Neuronal stem cell (in vitro differentiated cells): Measurements from ENCODE around the gene KIF1A.
"Not testable (repeated sequence)": the region's sequence is repeated elsewhere in the genome, so short reads cannot be mapped to it uniquely, and the experiment has no call there.

ENCODE experiments used
- DNase-seq: peaks from one replicate; pipeline ENCODE4 v3.0.0-alpha.2; 2013; ENCODE audit warnings: low spot score
- H2AFZ ChIP-seq: one replicate; pipeline ENCODE4 v1.6.1; 2013; ENCODE audit warnings: mild to moderate bottlenecking, low read length, inconsistent platforms
- H2AK5ac ChIP-seq: 2 replicates; pipeline ENCODE4 v1.6.1; 2013; ENCODE audit warnings: low read depth, mild to moderate bottlenecking, inconsistent platforms, low read length, moderate library complexity, mixed read lengths
- H2BK120ac ChIP-seq: 2 replicates; pipeline ENCODE4 v1.6.1; 2013; ENCODE audit warnings: low read depth, mild to moderate bottlenecking, inconsistent platforms, low read length, moderate library complexity, mixed read lengths
- H2BK12ac ChIP-seq: one replicate; pipeline ENCODE4 v1.6.1; 2013; ENCODE audit warnings: low read length, inconsistent platforms
- H2BK15ac ChIP-seq: 2 replicates; pipeline ENCODE4 v1.6.1; 2013; ENCODE audit warnings: mild to moderate bottlenecking, low read length, inconsistent platforms, mixed read lengths
- H2BK5ac ChIP-seq: one replicate; pipeline ENCODE4 v1.6.1; 2013; ENCODE audit warnings: inconsistent platforms, mild to moderate bottlenecking, low read length, moderate library complexity
- H3K14ac ChIP-seq: one replicate; pipeline ENCODE4 v1.6.1; 2013; ENCODE audit warnings: low read length, inconsistent platforms
- H3K18ac ChIP-seq: 2 replicates; pipeline ENCODE4 v1.6.1; 2013; ENCODE audit warnings: low read length, inconsistent platforms
- H3K23ac ChIP-seq: 2 replicates; pipeline ENCODE4 v1.6.1; 2013; ENCODE audit warnings: low read depth, mild to moderate bottlenecking, mixed read lengths, low read length, inconsistent platforms; ENCODE audit not compliant: poor library complexity
- H3K27ac ChIP-seq: replicated peaks from 3 replicates; pipeline ENCODE4 v1.5.1; 2013; ENCODE audit warnings: low read length, inconsistent platforms
- H3K27me3 ChIP-seq, 3 experiments: 2 replicates each; pipeline ENCODE4 v1.6.1; 2013; ENCODE audit warnings: low read length in 3 of 3, mild to moderate bottlenecking in 2 of 3, inconsistent platforms in 1 of 3, low read depth in 1 of 3, mixed read lengths in 1 of 3, moderate library complexity in 1 of 3; ENCODE audit not compliant: control insufficient read depth in 3 of 3, insufficient read depth in 3 of 3
- H3K36me3 ChIP-seq, 2 donors: replicated peaks in 1 of 2; 2 replicates each; pipeline ENCODE4 v1.6.1; 2013; ENCODE audit warnings: low read length in 2 of 2; ENCODE audit not compliant: control insufficient read depth in 2 of 2, insufficient read depth in 2 of 2
- H3K4ac ChIP-seq: 2 replicates; pipeline ENCODE4 v1.6.1; 2013; ENCODE audit warnings: inconsistent platforms, mild to moderate bottlenecking, low read length, moderate library complexity
- H3K4me1 ChIP-seq, 2 donors: 1 replicate in 1 of 2; 2 replicates in 1 of 2; pipeline ENCODE4 v1.6.1; 2013; ENCODE audit warnings: low read length in 2 of 2, low read depth in 1 of 2; ENCODE audit not compliant: control insufficient read depth in 2 of 2, insufficient read depth in 1 of 2
- H3K4me2 ChIP-seq: one replicate; pipeline ENCODE4 v1.6.1; 2013; ENCODE audit warnings: mild to moderate bottlenecking, low read length, inconsistent platforms; ENCODE audit not compliant: insufficient read depth, poor library complexity, severe bottlenecking
- H3K4me3 ChIP-seq, 2 donors: 2 replicates each; pipeline ENCODE4 v1.5.1; 2013; ENCODE audit warnings: low read length in 2 of 2, mild to moderate bottlenecking in 2 of 2, inconsistent platforms in 1 of 2, moderate library complexity in 1 of 2
- H3K79me1 ChIP-seq: one replicate; pipeline ENCODE4 v1.6.1; 2013; ENCODE audit warnings: low read depth, mild to moderate bottlenecking, inconsistent platforms, low read length, moderate library complexity
- H3K9ac ChIP-seq: one replicate; pipeline ENCODE4 v1.6.1; 2013; ENCODE audit warnings: mild to moderate bottlenecking, low read depth, low read length, inconsistent platforms; ENCODE audit not compliant: poor library complexity
- H3K9me3 ChIP-seq, 2 donors: replicated peaks in 1 of 2; 2 replicates each; pipeline versions ENCODE3 to v1.6.1; 2013; ENCODE audit warnings: low read length in 2 of 2, mild to moderate bottlenecking in 2 of 2, inconsistent platforms in 1 of 2, low read depth in 1 of 2, mixed read lengths in 1 of 2, moderate library complexity in 1 of 2; ENCODE audit not compliant: control insufficient read depth in 2 of 2, insufficient read depth in 1 of 2
- H4K8ac ChIP-seq: one replicate; pipeline ENCODE4 v1.6.1; 2013; ENCODE audit warnings: low read depth, mild to moderate bottlenecking, inconsistent platforms, low read length, moderate library complexity
- H4K91ac ChIP-seq: one replicate; pipeline ENCODE4 v1.6.1; 2013; ENCODE audit warnings: low read length, low read depth, mild to moderate bottlenecking, inconsistent platforms; ENCODE audit not compliant: poor library complexity
- WGBS, 2 donors: extraction: QIAGEN DNeasy Blood & Tissue Kit; methylation state at CpG; one replicate each; pipeline ENCODE4 v1.1.7; 2013; ENCODE audit warnings: missing lambda C conversion rate in 2 of 2, mixed read lengths in 1 of 2; ENCODE audit not compliant: insufficient read length in 2 of 2, insufficient replicate concordance in 1 of 2; ENCODE audit errors: extremely low coverage in 2 of 2; 5-methylcytosine and 5-hydroxymethylcytosine counted together

Gene KIF1A

GRCh38 chr2:240675345-240675744 lies 144.7 kb downstream of the KIF1A start:
- H2BK15ac ChIP-seq, H2BK5ac ChIP-seq, H3K4me1 ChIP-seq, H3K27me3 ChIP-seq, H2BK12ac ChIP-seq, H3K23ac ChIP-seq, H3K9ac ChIP-seq, H3K79me1 ChIP-seq, H4K91ac ChIP-seq, H3K9me3 ChIP-seq, H2BK120ac ChIP-seq, H3K4ac ChIP-seq, H3K27ac ChIP-seq, H3K4me3 ChIP-seq, H2AFZ ChIP-seq, H2AK5ac ChIP-seq, H4K8ac ChIP-seq, H3K36me3 ChIP-seq, H3K14ac ChIP-seq, H3K18ac ChIP-seq, H3K4me2 ChIP-seq, DNase-seq: not testable (repeated sequence)
- WGBS, 2 donors: no CpG with 5 or more reads among the region's 24 CpGs

DNA sequence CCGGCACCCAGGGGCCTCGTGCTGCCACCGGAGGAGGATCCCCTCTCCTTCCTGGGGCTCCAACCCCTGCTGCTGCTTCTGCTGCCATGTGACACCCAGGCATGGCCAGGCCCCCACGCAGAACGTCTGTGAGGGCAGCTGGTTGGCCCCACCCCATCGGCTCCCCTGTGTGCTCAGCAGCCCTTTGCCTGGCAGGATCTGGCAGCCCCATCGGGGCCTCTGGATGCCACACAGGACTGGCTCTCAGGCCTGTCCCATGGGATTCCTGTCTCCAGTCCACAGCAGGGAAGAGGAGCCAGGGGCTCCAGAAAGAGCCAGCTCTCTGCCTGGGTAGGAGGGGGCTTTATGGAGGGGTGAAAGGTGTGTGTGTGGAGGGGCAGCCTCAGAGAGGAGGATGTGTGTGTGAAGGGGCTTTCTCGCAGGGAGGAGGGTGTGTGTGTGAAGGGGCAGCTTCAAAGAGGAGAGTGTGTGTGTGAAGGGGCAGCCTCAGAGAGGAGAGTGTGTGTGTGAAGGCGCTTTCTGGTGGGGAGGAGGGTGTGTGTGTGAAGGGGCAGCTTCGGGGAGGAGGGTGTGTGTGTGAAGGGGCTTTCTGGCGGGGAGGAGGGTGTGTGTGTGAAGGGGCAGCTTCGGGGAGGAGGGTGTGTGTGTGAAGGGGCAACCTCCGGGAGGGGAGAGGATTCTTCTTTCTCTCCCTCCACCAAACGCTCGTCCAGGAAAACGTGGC lies 145.4 kb downstream of the KIF1A start:
- H4K8ac ChIP-seq, H3K4me1 ChIP-seq, H4K91ac ChIP-seq, H3K27ac ChIP-seq, H3K18ac ChIP-seq, H3K36me3 ChIP-seq, H2BK120ac ChIP-seq, H3K4me2 ChIP-seq, H2BK5ac ChIP-seq, H3K14ac ChIP-seq, H2BK12ac ChIP-seq, H3K9ac ChIP-seq, H2AK5ac ChIP-seq, H3K9me3 ChIP-seq, H3K23ac ChIP-seq, H2BK15ac ChIP-seq, H3K79me1 ChIP-seq, H3K4me3 ChIP-seq, H3K4ac ChIP-seq, DNase-seq: not testable (repeated sequence)
- WGBS, 2 donors: no CpG with 5 or more reads among the region's 16 CpGs
- H2AFZ ChIP-seq: peak overlapping the region; percentile 45
- H3K27me3 ChIP-seq: peaks cover 0 to 14% (median 0%) of the 10 kb centered on the region in 3 experiments

- Histone ChIP-seq H2AK5ac (no peak overlapping the region), H2BK12ac (no peak overlapping the region), H3K4me2 (no peak overlapping the region), H4K91ac (no peak overlapping the region), H2BK15ac (no peak overlapping the region), H3K14ac (no peak overlapping the region), H2BK5ac (no peak overlapping the region), H4K8ac (no peak overlapping the region), H3K9me3 (no peaks in the 10 kb centered on the region), H3K23ac (peak overlapping the region; percentile 31), H3K4me3 (no peak overlapping the region), H3K4ac (no peak overlapping the region), H3K18ac (peak overlapping the region; percentile 48), H3K27me3 (peaks cover 0 to 15% (median 0%) of the 10 kb centered on the region in 3 experiments), H3K27ac (no peak overlapping the region), H3K4me1 (no peaks in the 10 kb centered on the region), H3K36me3 (no peaks in the 10 kb centered on the region), H2BK120ac (no peak overlapping the region), H2AFZ (no peak overlapping the region), H3K9ac (peak overlapping the region; percentile 21), H3K79me1 (no peaks in the 10 kb centered on the region)
- no CpG with 5 or more reads among the region's 55 CpGs for WGBS, 2 donors
- no peak for DNase-seq
Measured at GRCh38 chr2:240672701-240673190, 147.3 kb downstream of the KIF1A start.

DNA sequence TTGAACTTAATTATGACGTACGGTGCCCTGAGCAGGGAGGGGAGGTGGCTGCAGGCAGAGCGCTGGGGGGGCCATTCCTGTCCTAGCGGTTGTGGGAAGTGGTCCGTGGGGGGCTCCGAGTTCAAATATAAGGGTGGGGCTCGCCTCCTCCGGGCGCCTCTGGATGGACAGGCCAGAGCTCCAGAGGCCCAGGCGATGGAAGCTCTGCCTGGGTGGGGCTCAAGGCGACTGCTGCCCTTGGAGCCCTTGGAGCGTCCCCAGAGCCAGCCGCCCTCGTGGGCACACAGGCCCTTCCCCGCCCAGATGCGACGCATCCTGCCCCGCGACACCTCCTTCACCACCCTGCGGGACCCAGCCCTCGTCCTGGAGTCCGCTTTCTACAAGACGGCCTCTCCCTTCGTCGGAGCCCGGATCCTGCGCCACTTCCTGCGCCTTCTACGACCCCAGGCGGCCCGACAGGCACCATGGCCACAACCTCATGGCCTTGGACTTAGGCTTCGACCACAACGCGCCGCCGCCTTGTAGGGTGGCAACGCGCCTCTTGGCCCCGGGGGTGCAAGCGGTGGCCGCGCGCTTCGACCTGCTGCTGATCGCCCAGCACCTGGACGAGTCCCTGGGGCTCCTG lies 147.8 kb downstream of the KIF1A start:
- Histone ChIP-seq H2AK5ac (no peak overlapping the region), H3K14ac (peak overlapping the region; percentile 94), H4K91ac (no peak overlapping the region), H2BK5ac (no peak overlapping the region), H3K4ac (no peak overlapping the region), H3K9me3 (no peaks in the 10 kb centered on the region), H4K8ac (no peak overlapping the region), H3K4me1 (no peaks in the 10 kb centered on the region), H3K18ac (peak overlapping the region; percentile 48), H2BK120ac (no peak overlapping the region), H2BK12ac (no peak overlapping the region), H3K23ac (peak overlapping the region; percentile 80), H3K27me3 (peaks cover 0 to 15% (median 0%) of the 10 kb centered on the region in 3 experiments), H3K27ac (no peak overlapping the region), H3K4me3 (no peak overlapping the region), H3K79me1 (no peaks in the 10 kb centered on the region), H3K36me3 (no peaks in the 10 kb centered on the region), H2BK15ac (no peak overlapping the region), H3K9ac (no peak overlapping the region), H2AFZ (no peak overlapping the region), H3K4me2 (no peak overlapping the region)
- no peak for DNase-seq
- WGBS, 2 donors: no CpG with 5 or more reads among the region's 46 CpGs
